ENCODE measurements around the gene TTLL10. TPM values are rescaled to one million over a fixed set of nuclear protein-coding genes. Genes with fewer than 3 reads are reported as not detected.

TTLL10 gene
- total RNA-seq, 1 experiment from 2014 or later, result 0.68 TPM

DNA sequence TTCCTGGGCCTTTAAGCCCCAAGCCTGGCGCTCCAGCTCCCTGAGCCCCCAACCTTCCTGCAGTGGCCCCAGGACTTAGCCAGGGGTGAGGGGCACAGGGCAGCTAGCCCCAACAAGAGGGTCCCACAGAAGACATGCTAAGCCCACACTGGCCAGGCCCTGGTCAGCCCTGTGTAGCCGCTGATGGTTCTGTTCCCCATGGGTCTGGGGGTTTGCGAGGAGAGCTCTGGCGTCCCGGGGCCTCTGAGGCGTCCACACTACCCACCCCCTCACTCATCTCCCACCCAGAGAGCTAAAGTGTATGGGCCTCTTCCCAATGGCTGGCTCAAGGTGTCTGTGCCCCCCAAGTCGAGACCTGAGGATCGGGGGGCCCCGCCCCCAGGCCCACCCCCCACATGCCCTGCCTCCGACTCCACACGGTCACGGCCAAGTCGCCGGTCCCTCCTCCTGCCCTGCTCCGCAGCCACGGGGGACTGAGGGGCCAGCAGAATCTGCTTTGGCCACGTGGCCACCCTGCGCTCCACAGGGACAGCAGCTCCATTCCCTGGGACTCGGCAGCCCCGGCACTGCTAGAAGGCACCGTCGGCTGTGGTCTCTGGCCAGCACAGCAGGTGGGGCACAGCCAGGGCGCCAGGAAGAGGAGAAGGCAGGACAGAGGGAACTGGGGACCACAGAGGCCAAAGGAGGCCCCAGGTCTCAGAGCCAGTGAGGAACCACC, 24.9 kb downstream of the TTLL10 start:
- no peak overlapping the region for H3T11ph ChIP-seq (ENCODE audit: low read length)
- Mint-ChIP-seq H3K27ac (no peak overlapping the region), H3K27me3 (ENCODE audit: low read depth) (peaks cover 35% of the 10 kb centered on the region), H3K9me3 (peaks cover 13 to 20% of the 10 kb centered on the region in 2 experiments), H3K4me3 (no peak overlapping the region), H3K36me3 (ENCODE audit: insufficient read depth in 1 of 3, low read depth in 3 of 3) (no peaks in the 10 kb centered on the region), H3K4me1 (peaks cover 3 to 4% of the 10 kb centered on the region in 2 experiments; a peak in 3 of 4 replicates)
- H2BK120ac ChIP-seq (ENCODE audit: low read depth, low read length, poor library complexity, severe bottlenecking), result no peak overlapping the region
- H3K27ac ChIP-seq (ENCODE audit: insufficient read length, low read depth, low read length), result no peak overlapping the region
- no peak overlapping the region for H4K91ac ChIP-seq (ENCODE audit: insufficient read length, low read depth, low read length)
- peak; percentile 28 for DNase-seq
- no peaks in the 10 kb centered on the region for H3K79me1 ChIP-seq (ENCODE audit: insufficient read depth, low read depth, low read length, poor library complexity, severe bottlenecking)
- H4K20me1 ChIP-seq (ENCODE audit: control insufficient read depth, insufficient read depth, insufficient read length), result no peaks in the 10 kb centered on the region
- no peak overlapping the region for H2BK15ac ChIP-seq (ENCODE audit: low read depth, low read length)
- no peak overlapping the region for H3K56ac ChIP-seq (ENCODE audit: insufficient read length, low read depth, low read length)
- no peak overlapping the region for H2BK5ac ChIP-seq (ENCODE audit: insufficient read length, low read length)
- no CpG with 5 or more reads among the region's 23 CpGs for WGBS (ENCODE audit: extremely low coverage, insufficient read length, low lambda C conversion rate)
- H4K8ac ChIP-seq (replicated peaks; ENCODE audit: insufficient read length, low read depth, low read length), result no peak overlapping the region
- H3K23me2 ChIP-seq (ENCODE audit: insufficient read length, low read depth, low read length, poor library complexity, severe bottlenecking), result no peaks in the 10 kb centered on the region
- TF ChIP-seq, protein P1, sequence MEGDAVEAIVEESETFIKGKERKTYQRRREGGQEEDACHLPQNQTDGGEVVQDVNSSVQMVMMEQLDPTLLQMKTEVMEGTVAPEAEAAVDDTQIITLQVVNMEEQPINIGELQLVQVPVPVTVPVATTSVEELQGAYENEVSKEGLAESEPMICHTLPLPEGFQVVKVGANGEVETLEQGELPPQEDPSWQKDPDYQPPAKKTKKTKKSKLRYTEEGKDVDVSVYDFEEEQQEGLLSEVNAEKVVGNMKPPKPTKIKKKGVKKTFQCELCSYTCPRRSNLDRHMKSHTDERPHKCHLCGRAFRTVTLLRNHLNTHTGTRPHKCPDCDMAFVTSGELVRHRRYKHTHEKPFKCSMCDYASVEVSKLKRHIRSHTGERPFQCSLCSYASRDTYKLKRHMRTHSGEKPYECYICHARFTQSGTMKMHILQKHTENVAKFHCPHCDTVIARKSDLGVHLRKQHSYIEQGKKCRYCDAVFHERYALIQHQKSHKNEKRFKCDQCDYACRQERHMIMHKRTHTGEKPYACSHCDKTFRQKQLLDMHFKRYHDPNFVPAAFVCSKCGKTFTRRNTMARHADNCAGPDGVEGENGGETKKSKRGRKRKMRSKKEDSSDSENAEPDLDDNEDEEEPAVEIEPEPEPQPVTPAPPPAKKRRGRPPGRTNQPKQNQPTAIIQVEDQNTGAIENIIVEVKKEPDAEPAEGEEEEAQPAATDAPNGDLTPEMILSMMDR (conservative IDR thresholded peaks at IDR 0.05), result no peak
- H3K4me2 ChIP-seq (ENCODE audit: insufficient read depth, insufficient read length, low read length), result no peak overlapping the region
- no peaks in the 10 kb centered on the region for H3K4me1 ChIP-seq (ENCODE audit: insufficient read depth, low read length)
- no peaks in the 10 kb centered on the region for H3K9me3 ChIP-seq (ENCODE audit: control insufficient read depth, low read depth, low read length)
- no peaks in the 10 kb centered on the region for H3K27me3 ChIP-seq (ENCODE audit: insufficient read depth, low read length)
- H3K14ac ChIP-seq (ENCODE audit: insufficient read depth, low read length), result no peak overlapping the region
- H2AK5ac ChIP-seq (ENCODE audit: insufficient read length, low read length), result no peak overlapping the region
- H2AFZ ChIP-seq (ENCODE audit: low read length), result no peak overlapping the region
- no peak overlapping the region for H2BK20ac ChIP-seq (ENCODE audit: low read depth, low read length, poor library complexity, severe bottlenecking)
- H4K5ac ChIP-seq (ENCODE audit: insufficient read length, low read depth, low read length), result no peak overlapping the region
- H3K9ac ChIP-seq (ENCODE audit: extremely low read depth, insufficient read length, low read length), result no peak overlapping the region
- no peaks in the 10 kb centered on the region for H3K79me2 ChIP-seq (ENCODE audit: insufficient read depth, low read length)
- no peak overlapping the region for H3K4ac ChIP-seq (ENCODE audit: low read depth, low read length)
- H3K23ac ChIP-seq (ENCODE audit: insufficient read length, low read depth, low read length), result no peak overlapping the region
- H2BK12ac ChIP-seq (ENCODE audit: insufficient read length, low read depth, low read length), result no peak overlapping the region
- H3K18ac ChIP-seq (ENCODE audit: insufficient read length, low read depth, low read length), result no peak overlapping the region

Measured in H9 (cell line).